Mucosa of descending colon (tissue), 3 donors: Measurements from ENCODE around the gene SUZ12. TPM values are rescaled to one million over a fixed set of nuclear protein-coding genes. Genes with fewer than 3 reads are reported as not detected.

Experiments
- ATAC-seq: fragments of 200-7000 bp; cut with Tn5 transposase; one replicate; pipeline ENCODE4 v1.9.1; 2020; ENCODE audit warnings: mild to moderate bottlenecking, moderate library complexity
- DNase-seq, 3 donors: peaks; one replicate each; pipeline ENCODE4 v3.0.0-alpha.2; 2020
- H3K36me3 ChIP-seq: fragments of 200-600 bp; one replicate; pipeline ENCODE4 v1.8.0; 2021; ENCODE audit warnings: low read depth, mild to moderate bottlenecking
- H3K4me1 ChIP-seq: fragments of 200-600 bp; one replicate; pipeline ENCODE4 v1.8.0; 2021; ENCODE audit warnings: low read depth, mild to moderate bottlenecking
- H3K4me3 ChIP-seq: fragments of 200-600 bp; one replicate; pipeline ENCODE4 v1.8.0; 2021; ENCODE audit warnings: mild to moderate bottlenecking
- H3K9me3 ChIP-seq: fragments of 200-600 bp; one replicate; pipeline ENCODE4 v1.8.0; 2021; ENCODE audit warnings: mild to moderate bottlenecking
- intact Hi-C, 2 donors: fragments of 100-400 bp; cut with DNase I in 1 of 2; cut with micrococcal nuclease in 1 of 2; formaldehyde crosslinking; loops; one replicate each; pipeline versions ENCODE4 v1.11.0 to v1.11.1; 2022; cut with DNase I, micrococcal nuclease
- total RNA-seq, 3 donors: library from RNA; stranded (reverse); fragmentation: NEBNext Ultra II Directional in 2 of 3; extraction: Animal tissue kit (Norgen Biotek cat#: 25700) in 2 of 3; gene quantifications; one replicate each; pipeline versions ENCODE4 v1.2.1 to v1.2.4, GENCODE V29; 2021 to 2023
- TF ChIP-seq, protein P1 (sequence below): fragments of 200-600 bp; IDR thresholded peaks from one replicate; pipeline ENCODE4 v1.8.0; 2022; ENCODE audit warnings: antibody characterized with exemption, mild to moderate bottlenecking
- donor health status: DM: no; HTN: no; CAD: no; lungs with moderate emphysema.
- donor health status: DM: no; HTN: no; CAD: no.
- donor health status: DM: no; HTN: yes; CAD: no.

Gene SUZ12
- total RNA-seq, 3 donors from 2014 or later, result 20.0 to 30.7 (median 20.9) TPM

DNA sequence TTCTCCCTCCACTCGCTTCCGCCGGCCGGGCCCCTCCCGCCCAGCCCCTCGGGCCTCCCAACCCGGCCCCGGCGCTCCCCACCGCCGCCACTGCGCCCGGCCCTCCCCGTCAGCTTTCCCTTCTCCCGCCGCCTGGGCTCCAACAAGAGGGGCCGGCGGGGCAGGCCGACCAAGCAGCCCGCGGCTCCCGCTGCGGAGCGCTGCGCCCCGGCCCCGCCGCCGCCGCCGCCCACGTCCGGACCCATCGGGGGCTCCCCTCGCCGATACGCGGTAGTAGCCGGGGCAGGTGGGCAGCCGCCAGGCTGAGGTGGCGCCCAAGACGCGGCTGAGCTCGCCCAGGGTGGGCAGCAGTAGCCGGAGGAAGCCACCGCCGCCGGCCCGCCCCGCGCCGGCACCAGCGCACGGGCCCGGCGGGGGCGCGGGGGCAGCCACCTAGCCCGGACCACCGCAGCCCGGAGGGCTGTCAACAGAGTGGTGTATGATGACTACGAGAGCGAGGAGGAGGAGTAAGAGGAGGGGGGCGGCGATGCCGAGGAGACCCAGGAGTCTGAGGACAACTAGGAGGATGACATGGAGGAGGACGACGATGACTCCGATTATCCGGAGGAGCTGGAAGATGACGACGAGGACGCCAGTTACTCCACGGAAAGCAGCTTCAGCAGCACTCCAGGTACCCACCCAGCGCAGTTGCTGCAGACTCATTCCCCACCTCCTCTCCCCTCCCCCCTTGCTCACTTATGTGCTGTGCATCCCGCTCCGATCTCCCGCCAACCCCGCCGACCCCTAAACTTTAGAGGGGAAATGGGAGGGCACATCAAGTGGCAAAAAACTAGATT lies 70.9 kb downstream of the SUZ12 start:
- Histone ChIP-seq H3K9me3 (no peaks in the 10 kb centered on the region), H3K4me3 (peak overlapping the region; percentile 89), H3K4me1 (no peaks in the 10 kb centered on the region), H3K36me3 (no peaks in the 10 kb centered on the region)
- TF ChIP-seq, protein P1, sequence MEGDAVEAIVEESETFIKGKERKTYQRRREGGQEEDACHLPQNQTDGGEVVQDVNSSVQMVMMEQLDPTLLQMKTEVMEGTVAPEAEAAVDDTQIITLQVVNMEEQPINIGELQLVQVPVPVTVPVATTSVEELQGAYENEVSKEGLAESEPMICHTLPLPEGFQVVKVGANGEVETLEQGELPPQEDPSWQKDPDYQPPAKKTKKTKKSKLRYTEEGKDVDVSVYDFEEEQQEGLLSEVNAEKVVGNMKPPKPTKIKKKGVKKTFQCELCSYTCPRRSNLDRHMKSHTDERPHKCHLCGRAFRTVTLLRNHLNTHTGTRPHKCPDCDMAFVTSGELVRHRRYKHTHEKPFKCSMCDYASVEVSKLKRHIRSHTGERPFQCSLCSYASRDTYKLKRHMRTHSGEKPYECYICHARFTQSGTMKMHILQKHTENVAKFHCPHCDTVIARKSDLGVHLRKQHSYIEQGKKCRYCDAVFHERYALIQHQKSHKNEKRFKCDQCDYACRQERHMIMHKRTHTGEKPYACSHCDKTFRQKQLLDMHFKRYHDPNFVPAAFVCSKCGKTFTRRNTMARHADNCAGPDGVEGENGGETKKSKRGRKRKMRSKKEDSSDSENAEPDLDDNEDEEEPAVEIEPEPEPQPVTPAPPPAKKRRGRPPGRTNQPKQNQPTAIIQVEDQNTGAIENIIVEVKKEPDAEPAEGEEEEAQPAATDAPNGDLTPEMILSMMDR, result no peak
- DNase-seq, result peak; percentile 57 to 69 (median 58)
- intact Hi-C loops, result no loop called here
- ATAC-seq, result peak; percentile 75

DNA sequence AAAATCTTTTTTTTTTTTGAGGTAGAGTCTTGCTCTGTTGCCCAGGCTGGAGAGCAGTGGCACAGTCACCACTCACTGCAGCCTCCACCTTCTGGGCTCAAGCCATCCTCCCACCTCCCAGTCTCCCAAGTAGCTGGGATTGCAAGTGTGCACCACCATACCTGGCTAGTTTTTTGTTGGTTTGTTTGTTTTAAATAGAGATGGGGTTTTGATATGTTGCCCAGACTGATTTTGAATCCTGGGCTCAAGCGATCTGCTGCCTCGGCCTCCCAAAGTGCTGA lies 72.4 kb downstream of the SUZ12 start:
- intact Hi-C loops, result no loop called here
- Histone ChIP-seq H3K4me3 (no peak overlapping the region), H3K36me3 (no peaks in the 10 kb centered on the region), H3K9me3 (no peaks in the 10 kb centered on the region), H3K4me1 (no peaks in the 10 kb centered on the region)
- ATAC-seq (no peak), DNase-seq (no peak)
- TF ChIP-seq, protein P1, result no peak

DNA sequence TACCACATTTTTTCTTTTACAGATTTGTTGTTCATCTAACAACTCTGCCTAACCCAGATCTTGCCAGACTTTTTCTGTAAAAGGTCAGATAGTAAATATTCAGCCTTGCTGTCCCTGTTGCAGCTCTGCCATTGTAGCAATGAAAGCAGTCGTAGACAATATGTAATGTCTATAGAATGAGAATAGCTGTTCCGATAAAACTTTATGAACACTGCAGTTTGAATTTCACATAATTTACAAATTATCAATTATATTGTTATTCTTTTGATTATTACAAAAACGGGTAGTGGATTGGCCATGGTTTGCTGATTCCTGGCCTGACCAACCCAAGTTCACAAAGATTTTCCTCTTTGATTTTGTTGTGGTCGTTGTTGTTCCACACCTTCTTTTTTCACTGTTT lies 73.3 kb downstream of the SUZ12 start:
- intact Hi-C loops, result no loop called here
- DNase-seq, result no peak
- Histone ChIP-seq H3K4me3 (no peak overlapping the region), H3K36me3 (no peaks in the 10 kb centered on the region), H3K4me1 (peaks cover 2% of the 10 kb centered on the region), H3K9me3 (no peaks in the 10 kb centered on the region)
- TF ChIP-seq, protein P1, result no peak
- ATAC-seq, result no peak

DNA sequence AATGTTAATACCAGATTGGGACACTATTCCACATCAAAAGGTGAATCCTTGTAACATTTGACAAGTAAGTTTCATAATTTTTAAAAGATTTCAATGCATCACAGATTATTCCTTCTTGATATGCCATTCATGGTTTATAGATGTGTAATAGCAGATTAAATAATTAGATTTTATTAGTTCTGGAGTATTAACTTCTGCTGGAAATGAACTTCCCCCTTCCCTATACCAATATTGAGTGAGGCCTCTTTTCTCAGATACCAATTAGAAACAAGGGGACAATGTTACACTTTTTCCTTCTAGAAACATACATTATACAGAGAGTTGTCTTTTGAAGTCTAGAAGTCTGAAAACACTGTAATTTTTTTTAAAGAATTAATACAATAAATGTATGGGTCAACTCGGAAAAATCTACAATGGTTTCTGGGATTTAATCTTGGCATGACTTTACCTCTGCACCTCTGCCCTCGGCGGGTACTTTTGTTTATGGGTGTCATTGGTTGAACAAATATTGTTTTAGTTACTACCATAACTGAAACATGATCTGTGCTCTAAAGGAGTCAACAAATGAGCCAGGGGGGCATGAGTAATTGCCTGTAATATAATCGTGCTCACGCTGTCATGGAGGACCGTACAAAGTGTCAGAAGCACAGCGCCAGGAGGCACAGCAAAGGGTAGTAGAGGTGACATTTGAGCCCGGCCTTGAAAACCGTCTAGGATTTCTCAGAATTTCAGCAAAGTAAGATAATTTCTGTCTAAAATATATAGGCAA lies 78.6 kb downstream of the SUZ12 start:
- DNase-seq, result no peak
- H3K36me3 ChIP-seq, result no peaks in the 10 kb centered on the region
- H3K4me1 ChIP-seq, result peaks cover 3% of the 10 kb centered on the region
- H3K9me3 ChIP-seq, result no peaks in the 10 kb centered on the region
- intact Hi-C loops, result no loop called here
- ATAC-seq, result no peak
- TF ChIP-seq, protein P1, result no peak
- H3K4me3 ChIP-seq, result no peak overlapping the region

DNA sequence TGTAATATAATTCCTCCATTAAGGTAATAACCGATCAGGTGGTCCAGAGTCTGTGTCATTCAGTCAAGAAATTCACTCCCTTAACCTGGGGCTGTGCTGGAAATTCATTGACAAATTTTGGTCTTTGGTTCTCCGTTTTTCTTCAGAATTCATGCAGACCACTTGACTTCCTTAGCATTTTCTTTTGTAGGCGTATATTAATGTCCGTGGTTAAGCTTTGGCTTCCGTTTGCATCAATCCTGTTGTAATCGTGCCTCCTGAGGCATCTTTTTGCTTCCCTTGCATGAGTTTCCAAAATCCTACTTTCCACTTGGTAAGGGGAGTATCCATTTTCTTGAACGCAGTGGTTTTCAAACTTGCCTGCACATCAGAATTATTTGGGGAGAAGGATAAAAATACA lies 79.4 kb downstream of the SUZ12 start:
- Histone ChIP-seq H3K4me3 (no peak overlapping the region), H3K9me3 (no peaks in the 10 kb centered on the region), H3K36me3 (no peaks in the 10 kb centered on the region), H3K4me1 (peaks cover 3% of the 10 kb centered on the region)
- DNase-seq (no peak), ATAC-seq (no peak)
- intact Hi-C loops, result no loop called here
- TF ChIP-seq, protein P1, result no peak
